ENCODE data around the gene MAP2. TPM values are rescaled to one million over a fixed set of nuclear protein-coding genes. Genes with fewer than 3 reads are reported as not detected.

Gene MAP2
- polyA plus RNA-seq, 1 donor (not counting 4 experiments of a cell fraction or from before 2014, with no cell fraction given): 16.2 TPM

DNA sequence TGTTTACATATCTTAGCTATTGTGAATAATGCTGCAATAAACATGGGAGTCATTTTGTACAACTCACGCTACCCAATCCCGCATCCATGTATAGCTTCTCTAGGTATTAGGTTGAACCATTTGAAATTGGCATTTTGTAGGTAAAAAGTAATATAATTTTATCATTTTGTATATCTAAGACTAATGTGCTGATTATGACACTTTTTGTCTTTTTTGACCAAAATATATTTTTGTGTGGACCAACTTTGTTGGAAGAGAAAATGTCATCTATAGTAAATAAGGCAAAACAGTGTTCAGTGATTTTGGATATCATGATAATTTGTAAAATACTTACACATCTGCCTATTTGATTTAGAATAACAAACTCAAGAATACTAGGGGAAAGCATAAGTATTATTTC lies 150.7 kb downstream of the MAP2 start:
- no peak for TF ChIP-seq EZH2 (IDR thresholded peaks at IDR 0.05; ENCODE audit: low read length)
- TF ChIP-seq CTCF (optimal IDR thresholded peaks at IDR 0.05 in 1 of 3, IDR thresholded peaks at IDR 0.05 in 1 of 3, conservative IDR thresholded peaks at IDR 0.05 in 1 of 3; ENCODE audit: extremely low read depth in 1 of 3, insufficient read depth in 2 of 3, low read length in 3 of 3): no peak
- Histone ChIP-seq H3K4me2 (ENCODE audit: control insufficient read depth, extremely low read depth, insufficient read depth, low read depth, low read length) (no peak overlapping the region), H3K36me3 (ENCODE audit: control insufficient read depth in 2 of 2, extremely low read depth in 1 of 2, insufficient read depth in 2 of 2, low read length in 2 of 2) (no peaks in the 10 kb centered on the region), H3K4me3 (ENCODE audit: control insufficient read depth in 2 of 3, extremely low read depth in 1 of 3, insufficient read depth in 2 of 3, low read depth in 1 of 3, low read length in 3 of 3) (no peak overlapping the region), H2AFZ (ENCODE audit: control insufficient read depth, low read length) (no peak overlapping the region), H3K9me3 (ENCODE audit: control insufficient read depth, low read depth, low read length) (no peaks in the 10 kb centered on the region), H3K27ac (ENCODE audit: control insufficient read depth, insufficient read depth, low read length) (no peak overlapping the region), H3K27me3 (ENCODE audit: control insufficient read depth, extremely low read depth, insufficient read depth, low read length) (no peaks in the 10 kb centered on the region), H3K9ac (ENCODE audit: control insufficient read depth, extremely low read depth, insufficient read depth, low read length) (no peak overlapping the region), H3K79me2 (ENCODE audit: control insufficient read depth, insufficient read depth, low read length) (no peaks in the 10 kb centered on the region), H4K20me1 (ENCODE audit: control insufficient read depth, extremely low read depth, insufficient read depth, low read length) (no peaks in the 10 kb centered on the region), H3K9me1 (ENCODE audit: control insufficient read depth, extremely low read depth, insufficient read depth, low read length) (no peaks in the 10 kb centered on the region), H3K4me1 (ENCODE audit: control insufficient read depth, extremely low read depth, insufficient read depth, low read length) (no peaks in the 10 kb centered on the region)
- dilution Hi-C loops (cut with MboI; ENCODE audit: extremely low pct_ligation_motif_present, low sequenced_read_pairs): no loop called here
- DNase-seq (ENCODE audit: low read depth, low spot score) (no peak), FAIRE-seq (no peak)

DNA sequence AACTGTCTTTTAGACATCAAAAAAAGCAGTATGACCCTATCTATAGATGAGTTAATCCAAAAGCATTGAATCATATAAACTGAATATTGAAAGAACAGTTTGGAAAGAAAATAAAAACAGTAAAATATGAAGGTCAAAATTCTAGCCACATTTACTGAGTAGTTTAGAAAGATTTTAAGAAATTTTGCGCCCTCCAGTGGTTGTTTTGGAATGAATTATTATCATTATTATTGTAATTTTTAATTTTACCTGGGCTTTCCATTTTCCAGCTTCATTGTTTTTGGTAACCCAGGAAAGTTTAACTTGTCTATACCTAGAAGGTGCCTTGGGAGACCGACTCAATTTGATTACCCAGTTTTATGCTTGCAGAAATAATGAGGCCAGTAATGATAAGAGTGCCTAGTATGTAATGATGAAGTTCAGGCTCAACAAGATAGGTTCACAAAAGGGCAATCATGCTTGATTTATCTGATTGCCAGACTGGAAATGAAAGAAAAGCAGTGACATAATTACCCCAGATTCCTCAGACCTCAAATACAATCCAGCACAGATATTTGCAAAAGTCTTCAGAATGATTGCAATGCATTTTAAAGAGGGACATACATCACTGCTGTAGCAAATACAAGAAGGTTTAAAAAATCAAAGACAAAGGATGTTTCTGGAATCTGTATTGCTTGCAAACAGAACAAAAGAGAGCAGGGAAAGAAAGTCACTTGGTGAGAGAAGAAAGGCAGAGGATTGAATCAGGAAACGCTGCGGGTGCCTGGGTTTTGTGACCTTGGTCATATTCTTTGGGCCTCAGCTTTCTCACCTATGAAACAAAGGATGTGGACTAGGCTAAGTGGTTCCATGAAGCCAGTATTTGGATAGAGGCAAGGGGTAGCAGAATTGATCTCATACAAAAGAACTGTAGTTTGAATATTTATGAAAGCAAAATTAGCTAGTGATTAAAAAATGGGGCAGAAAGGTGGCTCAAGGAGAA lies 153.8 kb downstream of the MAP2 start:
- no peak overlapping the region for H3K27ac ChIP-seq (ENCODE audit: control insufficient read depth, insufficient read depth, low read length)
- H3K4me1 ChIP-seq (ENCODE audit: control insufficient read depth, extremely low read depth, insufficient read depth, low read length): no peaks in the 10 kb centered on the region
- H3K4me2 ChIP-seq (ENCODE audit: control insufficient read depth, extremely low read depth, insufficient read depth, low read depth, low read length): no peak overlapping the region
- TF ChIP-seq CTCF (optimal IDR thresholded peaks at IDR 0.05 in 1 of 3, IDR thresholded peaks at IDR 0.05 in 1 of 3, conservative IDR thresholded peaks at IDR 0.05 in 1 of 3; ENCODE audit: extremely low read depth in 1 of 3, insufficient read depth in 2 of 3, low read length in 3 of 3) (peak in 2 of 3 experiments; percentile 11 to 13), EZH2 (IDR thresholded peaks at IDR 0.05; ENCODE audit: low read length) (no peak)
- no peak for DNase-seq (ENCODE audit: low read depth, low spot score)
- FAIRE-seq: no peak
- no peaks in the 10 kb centered on the region for H3K79me2 ChIP-seq (ENCODE audit: control insufficient read depth, insufficient read depth, low read length)
- dilution Hi-C loops (cut with MboI; ENCODE audit: extremely low pct_ligation_motif_present, low sequenced_read_pairs): no loop called here
- no peaks in the 10 kb centered on the region for H3K9me1 ChIP-seq (ENCODE audit: control insufficient read depth, extremely low read depth, insufficient read depth, low read length)
- H3K9me3 ChIP-seq (ENCODE audit: control insufficient read depth, low read depth, low read length): no peaks in the 10 kb centered on the region
- no peaks in the 10 kb centered on the region for H3K36me3 ChIP-seq (ENCODE audit: control insufficient read depth in 2 of 2, extremely low read depth in 1 of 2, insufficient read depth in 2 of 2, low read length in 2 of 2)
- no peaks in the 10 kb centered on the region for H3K27me3 ChIP-seq (ENCODE audit: control insufficient read depth, extremely low read depth, insufficient read depth, low read length)
- no peaks in the 10 kb centered on the region for H4K20me1 ChIP-seq (ENCODE audit: control insufficient read depth, extremely low read depth, insufficient read depth, low read length)
- no peak overlapping the region for H2AFZ ChIP-seq (ENCODE audit: control insufficient read depth, low read length)
- no peak overlapping the region for H3K4me3 ChIP-seq (ENCODE audit: control insufficient read depth in 2 of 3, extremely low read depth in 1 of 3, insufficient read depth in 2 of 3, low read depth in 1 of 3, low read length in 3 of 3)
- H3K9ac ChIP-seq (ENCODE audit: control insufficient read depth, extremely low read depth, insufficient read depth, low read length): no peak overlapping the region
